ENCODE data around the gene PDCL2. TPM values are rescaled to one million over a fixed set of nuclear protein-coding genes. Genes with fewer than 3 reads are reported as not detected.
"Not testable (repeated sequence)": the region's sequence is repeated elsewhere in the genome, so short reads cannot be mapped to it uniquely, and the experiment has no call there.

The PDCL2 gene
- total RNA-seq, 1 donor from 2014 or later = not detected

DNA sequence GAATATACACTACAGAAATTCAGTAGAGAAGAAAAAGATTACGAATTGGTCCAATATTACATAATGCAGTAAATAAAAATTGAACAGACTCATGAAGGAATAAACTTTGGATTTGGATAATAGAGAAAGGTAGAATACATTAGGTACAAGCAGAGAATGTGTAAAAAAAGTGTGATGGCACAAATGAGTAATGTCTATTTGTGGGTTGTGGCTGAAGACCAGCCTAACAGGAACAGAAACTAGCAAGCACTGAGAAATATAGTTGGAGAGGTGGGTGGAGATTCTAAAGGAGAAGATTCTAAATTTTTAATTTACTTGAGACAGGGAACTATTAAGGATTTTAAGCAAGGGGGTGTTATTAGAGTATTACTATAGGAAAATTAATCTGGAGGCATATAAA, 30.2 kb downstream of the PDCL2 start:
- H3K27ac Mint-ChIP-seq = no peak overlapping the region
- H3K4me1 Mint-ChIP-seq (ENCODE audit: unreplicated experiment) = no peaks in the 10 kb centered on the region
- H3K4me3 Mint-ChIP-seq = no peak overlapping the region
- DNase-seq (ENCODE audit: extremely low spot score, unreplicated experiment) = no peak
- TF ChIP-seq, protein P1, sequence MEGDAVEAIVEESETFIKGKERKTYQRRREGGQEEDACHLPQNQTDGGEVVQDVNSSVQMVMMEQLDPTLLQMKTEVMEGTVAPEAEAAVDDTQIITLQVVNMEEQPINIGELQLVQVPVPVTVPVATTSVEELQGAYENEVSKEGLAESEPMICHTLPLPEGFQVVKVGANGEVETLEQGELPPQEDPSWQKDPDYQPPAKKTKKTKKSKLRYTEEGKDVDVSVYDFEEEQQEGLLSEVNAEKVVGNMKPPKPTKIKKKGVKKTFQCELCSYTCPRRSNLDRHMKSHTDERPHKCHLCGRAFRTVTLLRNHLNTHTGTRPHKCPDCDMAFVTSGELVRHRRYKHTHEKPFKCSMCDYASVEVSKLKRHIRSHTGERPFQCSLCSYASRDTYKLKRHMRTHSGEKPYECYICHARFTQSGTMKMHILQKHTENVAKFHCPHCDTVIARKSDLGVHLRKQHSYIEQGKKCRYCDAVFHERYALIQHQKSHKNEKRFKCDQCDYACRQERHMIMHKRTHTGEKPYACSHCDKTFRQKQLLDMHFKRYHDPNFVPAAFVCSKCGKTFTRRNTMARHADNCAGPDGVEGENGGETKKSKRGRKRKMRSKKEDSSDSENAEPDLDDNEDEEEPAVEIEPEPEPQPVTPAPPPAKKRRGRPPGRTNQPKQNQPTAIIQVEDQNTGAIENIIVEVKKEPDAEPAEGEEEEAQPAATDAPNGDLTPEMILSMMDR (conservative IDR thresholded peaks at IDR 0.05) = no peak
- peaks cover 3% of the 10 kb centered on the region for H3K27me3 Mint-ChIP-seq
- H3K36me3 Mint-ChIP-seq = no peaks in the 10 kb centered on the region
- H3K9me3 Mint-ChIP-seq = no peaks in the 10 kb centered on the region

DNA sequence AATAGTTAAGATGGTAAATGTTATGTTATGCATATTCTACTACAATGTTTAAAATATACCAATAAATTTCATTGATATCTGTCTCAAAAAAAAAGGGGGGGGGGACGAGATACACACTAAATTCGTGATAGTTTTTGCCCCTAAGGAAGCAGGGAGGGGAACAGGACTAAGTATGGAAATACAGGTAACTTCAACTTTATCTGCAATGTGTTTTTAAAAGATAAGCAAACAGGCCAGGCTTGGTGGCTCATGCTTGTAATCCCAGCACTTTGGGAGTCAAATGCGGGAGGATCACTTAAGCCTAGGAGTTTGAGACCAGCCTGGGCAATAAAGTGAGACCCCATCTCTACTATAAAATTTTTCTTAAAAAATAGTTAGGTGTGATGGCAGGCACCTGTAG, 31.9 kb downstream of the PDCL2 start:
- Mint-ChIP-seq H3K4me1 (ENCODE audit: unreplicated experiment) (no peaks in the 10 kb centered on the region), H3K4me3 (no peak overlapping the region), H3K27ac (no peak overlapping the region), H3K9me3 (no peaks in the 10 kb centered on the region), H3K36me3 (no peaks in the 10 kb centered on the region), H3K27me3 (peaks cover 3% of the 10 kb centered on the region)
- DNase-seq (ENCODE audit: extremely low spot score, unreplicated experiment) = no peak
- TF ChIP-seq, protein P1 (conservative IDR thresholded peaks at IDR 0.05) = no peak

DNA sequence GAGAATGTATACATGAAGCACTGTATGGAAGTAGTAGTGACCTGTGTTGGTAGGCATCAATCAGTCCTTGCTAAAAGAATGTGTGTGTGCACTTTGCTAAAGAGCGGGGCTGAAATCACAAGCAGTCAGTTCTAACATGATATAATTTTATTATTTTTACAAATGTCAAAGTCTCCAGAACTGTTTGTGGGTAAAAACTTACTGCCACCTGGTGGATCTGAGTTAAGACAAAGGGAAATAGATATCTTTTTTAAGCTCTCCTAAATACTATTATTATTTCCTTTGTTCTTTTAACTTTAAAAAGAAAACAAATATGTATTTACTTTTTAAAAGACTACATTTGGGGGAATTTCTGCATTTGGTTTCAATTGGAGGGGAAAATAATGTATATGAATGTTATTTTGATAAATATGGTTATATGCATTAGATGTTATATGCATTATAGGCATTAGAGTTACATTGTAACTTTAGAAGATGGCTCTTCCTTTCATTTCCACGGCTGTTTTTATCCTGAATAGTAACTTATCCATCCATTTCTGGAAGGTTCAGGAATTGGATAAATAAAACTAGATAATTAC, 37.5 kb downstream of the PDCL2 start:
- Mint-ChIP-seq H3K27me3 (no peaks in the 10 kb centered on the region), H3K4me3 (no peak overlapping the region), H3K27ac (no peak overlapping the region), H3K36me3 (no peaks in the 10 kb centered on the region), H3K9me3 (no peaks in the 10 kb centered on the region), H3K4me1 (ENCODE audit: unreplicated experiment) (no peaks in the 10 kb centered on the region)
- no peak for DNase-seq (ENCODE audit: extremely low spot score, unreplicated experiment)
- TF ChIP-seq, protein P1 (conservative IDR thresholded peaks at IDR 0.05) = peak; percentile 54

DNA sequence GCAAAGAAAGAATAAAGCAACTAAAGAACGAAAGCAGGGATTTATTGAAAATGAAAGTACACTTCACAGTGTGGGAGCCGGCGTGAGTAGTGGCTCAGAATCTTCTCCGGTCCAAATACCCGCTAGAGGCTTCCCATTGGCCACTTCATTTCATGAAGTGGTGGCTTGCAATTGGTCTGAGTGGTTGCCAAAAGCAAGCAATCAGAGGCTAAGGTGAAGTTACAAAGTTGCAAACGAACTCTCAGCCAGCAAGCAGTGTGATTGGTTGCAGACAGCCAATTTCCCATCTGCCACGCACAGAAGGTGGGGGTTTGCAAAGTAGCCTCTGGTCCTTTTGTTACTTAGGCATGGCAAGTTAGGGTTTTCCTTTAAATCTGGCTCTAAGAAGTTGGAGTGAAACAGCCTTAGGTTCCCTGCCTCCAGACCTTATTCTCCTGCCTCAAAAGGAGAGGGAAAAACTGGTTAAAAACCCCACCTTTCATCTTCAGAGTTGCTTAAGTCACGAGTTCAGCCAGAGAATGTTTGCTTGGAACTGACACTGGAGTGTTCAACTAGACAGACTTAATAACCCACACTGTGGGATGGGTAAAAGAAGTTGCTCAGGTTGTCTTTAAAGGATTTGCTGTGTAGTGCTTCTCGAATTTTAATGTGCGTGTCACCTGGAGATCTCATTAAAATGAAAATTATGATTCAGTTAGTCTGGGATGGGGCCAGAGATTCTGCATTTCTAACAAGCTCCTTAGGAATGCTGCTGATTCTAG, 38.4 kb downstream of the PDCL2 start:
- no peaks in the 10 kb centered on the region for H3K9me3 Mint-ChIP-seq
- no peak overlapping the region for H3K27ac Mint-ChIP-seq
- no peak for DNase-seq (ENCODE audit: extremely low spot score, unreplicated experiment)
- no peaks in the 10 kb centered on the region for H3K27me3 Mint-ChIP-seq
- H3K36me3 Mint-ChIP-seq = no peaks in the 10 kb centered on the region
- H3K4me3 Mint-ChIP-seq = no peak overlapping the region
- H3K4me1 Mint-ChIP-seq (ENCODE audit: unreplicated experiment) = peaks cover under 1% of the 10 kb centered on the region
- TF ChIP-seq, protein P1 (conservative IDR thresholded peaks at IDR 0.05) = no peak

DNA sequence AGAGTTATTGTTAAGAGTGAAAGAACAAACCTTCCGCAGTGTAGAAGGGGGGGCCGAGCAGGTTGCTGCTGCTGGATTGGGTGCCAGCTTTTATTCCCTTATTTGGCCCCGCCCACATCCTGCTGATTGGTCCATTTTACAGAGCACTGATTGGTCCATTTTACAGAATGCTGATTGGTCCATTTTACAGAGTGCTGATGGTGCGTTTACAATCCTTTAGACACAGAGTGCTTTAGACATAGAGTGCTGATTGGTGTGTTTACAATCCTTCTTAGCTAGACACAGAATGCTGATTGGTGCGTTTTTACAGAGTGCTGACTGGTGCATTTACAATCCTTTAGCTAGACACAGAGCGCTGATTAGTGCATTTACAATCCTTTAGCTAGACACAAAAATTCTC, 40.1 kb downstream of the PDCL2 start:
- peaks cover 11% of the 10 kb centered on the region for H3K4me1 Mint-ChIP-seq (ENCODE audit: unreplicated experiment)
- not testable (repeated sequence) for DNase-seq (ENCODE audit: extremely low spot score, unreplicated experiment); H3K27me3 Mint-ChIP-seq; H3K9me3 Mint-ChIP-seq; H3K27ac Mint-ChIP-seq; H3K36me3 Mint-ChIP-seq; H3K4me3 Mint-ChIP-seq

DNA sequence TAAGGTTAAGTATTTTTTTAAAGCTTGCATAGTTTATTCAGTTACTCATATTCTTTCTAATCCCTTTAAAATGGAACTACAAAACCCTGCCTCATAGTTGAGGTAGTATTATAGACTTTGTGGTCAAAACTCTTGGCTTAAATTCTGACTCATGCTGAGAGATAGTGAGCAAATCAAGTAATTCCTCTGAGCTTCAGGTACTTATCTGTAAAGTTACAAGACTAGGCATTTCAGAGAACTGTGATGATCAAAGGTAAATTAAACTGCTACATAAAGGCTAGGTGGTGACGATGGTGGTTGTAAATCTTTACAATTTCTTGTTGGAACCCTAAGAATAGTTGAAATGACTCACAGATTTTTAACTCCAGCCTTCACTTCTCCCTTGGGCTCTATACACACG, 42.2 kb downstream of the PDCL2 start:
- peaks cover 11% of the 10 kb centered on the region for H3K4me1 Mint-ChIP-seq (ENCODE audit: unreplicated experiment)
- no peaks in the 10 kb centered on the region for H3K9me3 Mint-ChIP-seq
- H3K27ac Mint-ChIP-seq = no peak overlapping the region
- TF ChIP-seq, protein P1 (conservative IDR thresholded peaks at IDR 0.05) = no peak
- H3K4me3 Mint-ChIP-seq = no peak overlapping the region
- no peaks in the 10 kb centered on the region for H3K27me3 Mint-ChIP-seq
- no peak for DNase-seq (ENCODE audit: extremely low spot score, unreplicated experiment)
- H3K36me3 Mint-ChIP-seq = no peaks in the 10 kb centered on the region

Data from type B pancreatic cell (in vitro differentiated cells).